ENCODE measurements around the gene RNF214. TPM values are rescaled to one million over a fixed set of nuclear protein-coding genes. Genes with fewer than 3 reads are reported as not detected.

Gene RNF214
- total RNA-seq, 1 donor from 2014 or later: 13.7 TPM

- ATAC-seq: no peak
Observed at GRCh38 chr11:117287668-117288067, 55.2 kb downstream of the RNF214 start.

- ATAC-seq: no peak
Observed at GRCh38 chr11:117289795-117290194, 57.3 kb downstream of the RNF214 start.

DNA sequence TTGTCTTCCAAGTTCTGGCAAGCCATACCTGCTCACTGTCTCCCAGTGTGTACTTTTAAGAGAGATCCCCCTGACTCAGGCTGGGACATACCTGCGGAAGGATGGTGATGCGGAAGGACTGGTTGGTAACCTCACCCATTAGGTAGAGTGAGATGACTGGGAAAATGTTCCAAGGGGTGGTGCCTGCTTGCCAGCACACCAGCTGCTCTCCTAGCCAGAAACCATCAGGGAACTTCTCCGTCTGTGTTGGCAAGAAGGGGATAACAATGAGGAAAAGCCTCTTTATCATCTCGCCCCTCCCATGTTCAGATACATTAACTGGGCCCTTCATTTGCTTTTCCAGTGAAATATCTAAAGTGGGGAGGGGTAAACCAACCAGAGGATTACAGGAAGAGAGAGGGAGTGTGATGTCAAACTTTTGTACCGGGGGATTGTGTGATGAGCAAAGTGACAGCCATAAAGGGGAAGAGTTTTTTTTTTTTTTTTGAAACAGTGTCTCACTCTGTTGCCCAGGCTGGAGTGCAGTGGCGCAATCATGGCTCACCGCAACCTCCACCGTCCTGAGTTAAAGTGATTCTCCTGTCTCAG, 58.4 kb downstream of the RNF214 start, which contains the start of gene BACE1-AS:
Gene BACE1-AS (plus strand): TSS at position 538 of the 588 bp plus-strand sequence.
- ATAC-seq: no peak

DNA sequence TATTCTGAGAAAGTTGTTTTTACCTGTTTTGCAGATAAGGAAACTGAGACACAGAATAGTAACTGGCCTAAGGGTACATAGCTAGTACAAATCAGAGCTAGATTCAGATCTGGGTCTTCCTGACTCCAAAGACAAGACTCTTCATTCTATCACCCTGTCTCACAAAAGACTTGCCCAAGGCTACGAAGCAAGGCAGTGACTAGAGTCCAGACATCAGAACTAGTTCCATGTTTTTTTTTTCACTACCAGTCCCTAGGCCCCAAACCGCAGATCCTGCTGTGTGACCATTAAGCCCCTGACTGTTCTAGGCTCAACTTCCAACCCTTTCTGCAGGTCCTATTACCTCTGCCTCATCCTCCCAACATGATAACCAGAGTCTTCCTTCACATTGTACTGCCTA, 60.1 kb downstream of the RNF214 start:
- no peak for ATAC-seq

- no peak for ATAC-seq
Observed at GRCh38 chr11:117295438-117296137, 63.1 kb downstream of the RNF214 start.

- no peak for ATAC-seq
Observed at GRCh38 chr11:117296881-117297280, 64.4 kb downstream of the RNF214 start.

DNA sequence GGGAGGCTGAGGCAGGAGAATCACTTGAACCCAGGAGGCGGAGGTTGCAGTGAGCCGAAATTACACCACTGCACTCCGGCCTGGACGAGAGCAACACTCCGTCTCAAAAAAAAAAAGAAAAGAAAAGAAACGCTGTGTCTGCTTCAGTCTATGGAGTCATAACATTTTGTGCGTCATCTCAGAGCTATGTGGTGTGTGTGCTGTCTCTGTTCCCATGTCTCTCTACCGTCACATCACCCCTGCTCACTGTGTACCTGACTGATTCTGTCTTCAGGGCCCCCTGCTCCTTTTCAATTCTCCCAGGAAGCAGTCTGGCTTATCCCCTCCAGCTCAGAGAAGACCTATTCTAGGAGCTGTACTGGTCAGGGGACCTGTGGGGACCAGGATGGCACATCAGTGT, 65.7 kb downstream of the RNF214 start:
- ATAC-seq: no peak

DNA sequence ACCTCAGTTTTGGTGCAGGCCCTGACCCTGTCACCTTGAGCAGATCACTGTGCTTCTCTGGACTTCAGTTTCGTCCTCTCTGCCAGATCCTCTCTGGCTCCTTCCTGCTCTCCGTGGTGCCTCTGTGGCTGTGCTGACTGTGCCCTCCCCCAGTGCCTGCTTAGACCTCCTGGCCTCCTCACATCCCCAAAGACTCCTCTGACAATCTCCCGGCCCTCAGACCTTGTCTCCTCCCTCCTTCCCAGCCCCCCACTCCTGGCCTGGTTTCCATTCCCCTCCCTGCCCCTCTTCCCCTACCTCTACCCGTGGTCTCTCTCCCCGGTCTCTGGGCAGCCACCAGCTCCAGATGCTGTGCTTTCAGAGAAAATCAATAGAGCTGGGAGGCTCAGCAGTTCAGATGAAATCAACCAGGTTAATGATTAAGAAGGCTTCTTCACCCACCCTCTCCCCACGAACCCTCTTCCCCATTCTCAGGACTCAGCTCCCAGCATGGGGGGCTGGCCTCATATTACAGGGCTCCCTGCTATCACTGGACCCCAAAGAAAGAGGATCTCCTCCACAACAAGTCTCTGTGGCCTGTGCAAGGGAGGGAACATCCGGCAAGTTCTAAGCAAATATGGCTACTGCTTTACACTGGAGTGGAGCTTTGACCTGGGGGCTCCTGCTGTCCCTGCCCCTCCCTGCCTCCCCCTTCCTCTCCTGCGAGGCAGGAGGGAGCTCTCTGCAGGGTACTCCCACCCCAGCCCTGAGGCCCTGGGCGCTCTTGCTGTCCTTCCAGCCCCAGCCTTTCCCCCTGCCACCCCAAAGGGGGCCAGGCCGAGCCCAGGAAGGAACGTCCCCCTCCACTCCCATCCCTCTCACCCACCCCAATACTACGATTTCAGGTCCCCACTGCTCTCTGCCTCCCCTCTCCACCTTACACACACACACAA, 67.1 kb downstream of the RNF214 start:
- no peak for ATAC-seq

DNA sequence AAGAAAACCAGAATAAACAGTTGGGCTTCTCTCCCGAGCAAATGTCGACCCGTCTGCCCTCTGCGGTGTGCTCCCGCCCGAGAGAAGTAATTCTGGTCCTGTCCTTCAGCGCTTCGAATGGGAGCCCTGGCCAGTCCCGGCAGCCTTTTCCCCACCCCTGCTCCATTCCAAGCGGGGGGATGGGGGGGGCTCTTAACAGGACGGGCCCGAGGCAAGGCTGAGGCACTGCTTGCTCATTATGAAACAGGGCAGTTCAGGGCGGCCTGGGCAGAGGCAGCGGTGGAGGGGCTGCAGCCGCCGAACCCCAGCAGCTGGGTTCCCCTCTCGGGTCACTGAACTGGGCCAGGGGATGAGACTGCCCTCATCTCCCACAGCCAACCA, 67.8 kb downstream of the RNF214 start:
- peak; percentile 22 for ATAC-seq

DNA sequence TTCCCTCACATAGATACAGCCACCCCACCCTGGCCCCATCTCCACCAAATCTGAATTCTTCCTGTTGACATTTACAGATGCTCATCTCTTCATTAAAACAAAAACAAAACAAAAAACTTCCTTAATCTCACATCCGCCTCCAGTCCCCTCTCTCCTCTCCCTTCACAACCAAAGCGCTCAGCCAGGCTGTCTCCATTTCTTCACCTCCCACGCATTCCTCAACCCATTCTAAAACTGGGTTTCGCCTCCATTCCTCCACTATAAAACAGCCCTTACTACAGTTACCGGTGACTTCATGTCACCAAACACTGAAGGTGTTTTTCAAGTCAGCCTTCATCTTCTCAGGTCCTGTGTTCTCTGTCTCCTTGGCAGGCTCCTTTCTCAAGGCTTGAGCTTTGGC, 68.3 kb downstream of the RNF214 start:
- ATAC-seq: no peak

- no peak for ATAC-seq
Observed at GRCh38 chr11:117302228-117302627, 69.8 kb downstream of the RNF214 start.

DNA sequence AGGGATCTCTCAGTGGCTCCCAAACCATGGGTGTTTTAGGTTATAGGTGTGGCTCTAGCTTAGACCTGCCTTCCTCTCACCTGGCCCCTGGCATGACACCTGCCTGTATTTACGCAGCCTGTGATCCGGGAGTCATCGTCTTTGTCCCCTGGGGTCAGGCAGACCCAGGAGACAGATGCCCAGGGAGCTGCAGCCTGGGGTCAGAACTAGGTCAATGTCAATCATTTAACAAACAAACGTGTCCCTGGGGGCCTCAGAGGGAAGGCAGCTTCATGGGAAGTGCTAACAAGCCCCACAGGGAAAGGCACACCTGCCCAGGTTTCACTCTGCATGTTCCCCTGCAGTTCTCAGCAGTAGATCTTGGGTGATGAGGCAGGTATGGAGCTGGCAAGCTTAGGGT, 70.6 kb downstream of the RNF214 start:
- no peak for ATAC-seq

- no peak for ATAC-seq
Observed at GRCh38 chr11:117303646-117304315, 71.3 kb downstream of the RNF214 start.

DNA sequence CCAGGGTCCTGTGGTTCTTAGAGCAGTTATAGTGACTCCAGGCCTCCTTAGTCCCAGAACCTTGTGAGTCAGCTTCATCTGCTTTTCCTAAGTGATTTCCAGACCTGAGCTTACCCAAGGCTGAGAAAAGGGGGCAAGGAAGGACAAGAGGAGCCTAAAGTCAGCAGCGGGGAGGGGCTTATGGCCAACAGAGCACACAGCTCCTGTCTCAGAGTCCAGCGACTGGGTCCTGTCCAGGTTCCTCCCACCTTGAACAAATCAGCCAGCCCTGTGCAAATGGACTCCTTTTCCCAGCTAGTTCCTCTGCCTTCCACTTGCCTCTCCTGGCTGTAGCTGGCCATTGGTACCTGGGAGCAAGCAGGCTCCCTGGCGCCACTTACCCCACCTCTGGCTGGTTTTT, 72.7 kb downstream of the RNF214 start:
- no peak for ATAC-seq

DNA sequence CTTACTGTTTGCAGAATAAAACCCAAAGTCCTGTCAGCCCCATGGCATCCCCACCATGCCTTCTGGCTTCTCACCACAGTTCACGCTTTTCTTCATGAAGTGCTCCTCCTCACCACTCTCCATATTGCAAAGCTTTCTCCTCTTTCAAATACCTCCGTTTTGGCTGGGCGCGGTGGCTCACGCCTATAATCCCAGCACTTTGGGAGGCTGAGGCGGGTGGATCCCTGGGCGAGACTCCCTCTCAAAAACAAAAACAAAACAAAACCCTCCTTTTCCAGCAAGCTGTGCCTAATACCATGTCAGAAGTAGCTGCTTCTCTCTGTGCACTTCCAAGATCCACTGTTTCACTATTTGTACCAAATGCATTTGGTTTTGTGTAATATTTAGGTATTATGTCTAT, 76.8 kb downstream of the RNF214 start:
- no peak for ATAC-seq

- no peak for ATAC-seq
Observed at GRCh38 chr11:117313091-117313490, 80.6 kb downstream of the RNF214 start.

DNA sequence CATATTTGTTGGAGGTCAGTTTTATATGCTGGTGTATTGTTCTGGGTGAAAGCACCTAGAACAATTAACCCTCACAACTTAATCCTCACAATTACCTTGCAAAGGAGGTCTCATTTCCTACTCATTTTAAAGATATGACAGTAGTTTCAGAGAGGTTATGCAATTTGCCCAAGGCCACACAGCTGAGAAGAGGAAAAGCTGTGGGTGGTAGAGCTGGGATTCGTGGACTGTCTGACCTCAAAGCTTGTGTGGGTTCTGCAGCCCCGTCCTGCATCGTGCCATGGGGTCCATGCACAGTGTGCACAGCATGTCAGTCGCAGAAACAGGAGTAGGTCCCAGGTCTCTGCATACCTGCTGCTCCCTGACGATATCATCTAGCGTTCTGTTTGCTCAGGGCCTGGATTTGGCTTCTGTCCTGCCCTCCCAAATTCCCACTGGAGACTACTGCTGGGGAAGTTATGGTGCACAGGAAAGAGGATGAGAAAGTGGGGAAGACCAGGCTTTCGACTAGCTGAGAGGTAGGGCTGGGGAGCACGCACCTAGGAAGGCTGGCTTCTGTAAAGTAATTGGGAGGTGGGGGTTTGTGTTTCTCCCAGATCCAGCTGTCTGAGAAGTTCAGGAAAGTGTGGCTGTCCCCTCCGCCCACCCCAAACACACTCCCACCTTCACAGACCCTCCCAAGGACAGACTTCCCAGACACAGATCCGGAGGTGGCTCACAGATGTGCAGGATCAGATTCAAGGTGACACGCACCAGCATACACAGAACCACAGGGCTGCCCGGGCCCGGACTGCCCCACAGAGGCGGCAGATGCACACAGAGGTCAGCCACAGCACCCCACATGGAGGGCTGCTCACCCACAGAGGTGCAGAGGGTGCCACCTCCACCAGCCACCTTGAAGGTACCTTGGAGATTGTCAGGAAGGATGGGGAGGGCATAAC, 81.6 kb downstream of the RNF214 start:
- peak; percentile 56 for ATAC-seq

GRCh38 chr11:117314840-117315239, 82.4 kb downstream of the RNF214 start:
- peak; percentile 5 for ATAC-seq

GRCh38 chr11:117315285-117316196, 83.1 kb downstream of the RNF214 start:
- peak; percentile 53 for ATAC-seq

DNA sequence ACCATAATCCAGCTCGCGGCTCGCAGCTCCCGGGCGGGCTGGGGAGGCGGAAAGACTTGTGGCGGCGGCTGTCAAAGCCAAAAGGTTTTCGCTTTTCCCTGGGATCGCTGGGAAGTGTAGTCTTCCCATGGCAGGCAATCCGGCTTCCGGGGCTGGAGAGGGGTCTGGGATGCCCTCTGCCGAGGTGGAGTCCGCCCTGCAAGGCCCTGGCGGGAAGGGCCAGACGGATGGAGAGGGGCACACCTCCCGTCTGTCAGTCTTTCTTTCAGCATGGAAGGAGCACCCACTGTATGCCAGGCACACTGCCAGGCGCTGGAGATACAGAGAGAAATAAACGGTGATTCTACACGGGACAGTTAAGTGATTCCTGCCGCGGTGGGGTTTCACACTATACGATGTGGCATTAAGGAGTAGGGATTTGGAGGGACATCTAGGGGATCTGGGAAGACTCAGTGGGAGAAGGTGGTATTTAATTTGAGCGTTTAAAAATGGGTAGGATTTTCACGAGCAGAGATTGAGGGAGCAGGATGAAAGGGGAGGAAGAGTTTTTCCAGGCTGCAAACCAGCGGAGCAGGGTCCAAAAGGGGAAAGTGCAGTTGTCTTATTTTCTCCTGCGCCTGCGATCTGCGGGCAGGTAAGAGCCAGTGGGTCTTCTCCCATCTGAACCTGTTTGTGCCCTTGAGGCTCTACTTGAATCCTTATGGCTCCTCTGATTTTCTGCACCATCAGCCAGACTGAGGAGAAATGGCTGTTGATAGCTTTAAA, 83.9 kb downstream of the RNF214 start, which contains the start of gene BACE1:
Gene BACE1 (minus strand): TSS at position 60 of the 765 bp plus-strand sequence. CDS start 461 bp downstream, outside the sequence.
- peak; percentile 55 for ATAC-seq

All from esophagus mucosa (tissue), 1 donor.